ENCODE data around the gene KCNJ3.

DNA sequence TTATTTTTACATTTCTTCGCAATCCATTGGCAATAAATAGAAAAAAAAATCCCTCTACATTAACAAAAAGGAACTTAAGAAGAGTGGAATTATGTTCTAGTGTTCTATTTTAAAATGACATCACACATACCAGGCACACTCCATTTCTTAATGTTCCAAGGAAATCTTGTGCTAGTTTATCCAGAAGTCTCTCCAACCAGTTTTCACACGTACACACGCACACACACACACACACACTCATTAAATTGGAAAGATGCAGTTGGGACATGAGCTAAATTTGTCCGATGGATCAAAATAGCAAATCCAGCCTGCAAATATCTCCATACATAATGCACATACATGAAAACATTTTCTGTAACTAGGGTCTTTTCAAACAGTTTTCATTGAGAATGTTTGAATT is 78.3 kb downstream of the KCNJ3 start:
- TF ChIP-seq, protein P1, sequence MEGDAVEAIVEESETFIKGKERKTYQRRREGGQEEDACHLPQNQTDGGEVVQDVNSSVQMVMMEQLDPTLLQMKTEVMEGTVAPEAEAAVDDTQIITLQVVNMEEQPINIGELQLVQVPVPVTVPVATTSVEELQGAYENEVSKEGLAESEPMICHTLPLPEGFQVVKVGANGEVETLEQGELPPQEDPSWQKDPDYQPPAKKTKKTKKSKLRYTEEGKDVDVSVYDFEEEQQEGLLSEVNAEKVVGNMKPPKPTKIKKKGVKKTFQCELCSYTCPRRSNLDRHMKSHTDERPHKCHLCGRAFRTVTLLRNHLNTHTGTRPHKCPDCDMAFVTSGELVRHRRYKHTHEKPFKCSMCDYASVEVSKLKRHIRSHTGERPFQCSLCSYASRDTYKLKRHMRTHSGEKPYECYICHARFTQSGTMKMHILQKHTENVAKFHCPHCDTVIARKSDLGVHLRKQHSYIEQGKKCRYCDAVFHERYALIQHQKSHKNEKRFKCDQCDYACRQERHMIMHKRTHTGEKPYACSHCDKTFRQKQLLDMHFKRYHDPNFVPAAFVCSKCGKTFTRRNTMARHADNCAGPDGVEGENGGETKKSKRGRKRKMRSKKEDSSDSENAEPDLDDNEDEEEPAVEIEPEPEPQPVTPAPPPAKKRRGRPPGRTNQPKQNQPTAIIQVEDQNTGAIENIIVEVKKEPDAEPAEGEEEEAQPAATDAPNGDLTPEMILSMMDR (IDR thresholded peaks at IDR 0.05) = no peak
- no peak for TF ChIP-seq POLR2AphosphoS5 (IDR thresholded peaks at IDR 0.05; ENCODE audit: low read depth, low read length)
- TF ChIP-seq, protein P2, sequence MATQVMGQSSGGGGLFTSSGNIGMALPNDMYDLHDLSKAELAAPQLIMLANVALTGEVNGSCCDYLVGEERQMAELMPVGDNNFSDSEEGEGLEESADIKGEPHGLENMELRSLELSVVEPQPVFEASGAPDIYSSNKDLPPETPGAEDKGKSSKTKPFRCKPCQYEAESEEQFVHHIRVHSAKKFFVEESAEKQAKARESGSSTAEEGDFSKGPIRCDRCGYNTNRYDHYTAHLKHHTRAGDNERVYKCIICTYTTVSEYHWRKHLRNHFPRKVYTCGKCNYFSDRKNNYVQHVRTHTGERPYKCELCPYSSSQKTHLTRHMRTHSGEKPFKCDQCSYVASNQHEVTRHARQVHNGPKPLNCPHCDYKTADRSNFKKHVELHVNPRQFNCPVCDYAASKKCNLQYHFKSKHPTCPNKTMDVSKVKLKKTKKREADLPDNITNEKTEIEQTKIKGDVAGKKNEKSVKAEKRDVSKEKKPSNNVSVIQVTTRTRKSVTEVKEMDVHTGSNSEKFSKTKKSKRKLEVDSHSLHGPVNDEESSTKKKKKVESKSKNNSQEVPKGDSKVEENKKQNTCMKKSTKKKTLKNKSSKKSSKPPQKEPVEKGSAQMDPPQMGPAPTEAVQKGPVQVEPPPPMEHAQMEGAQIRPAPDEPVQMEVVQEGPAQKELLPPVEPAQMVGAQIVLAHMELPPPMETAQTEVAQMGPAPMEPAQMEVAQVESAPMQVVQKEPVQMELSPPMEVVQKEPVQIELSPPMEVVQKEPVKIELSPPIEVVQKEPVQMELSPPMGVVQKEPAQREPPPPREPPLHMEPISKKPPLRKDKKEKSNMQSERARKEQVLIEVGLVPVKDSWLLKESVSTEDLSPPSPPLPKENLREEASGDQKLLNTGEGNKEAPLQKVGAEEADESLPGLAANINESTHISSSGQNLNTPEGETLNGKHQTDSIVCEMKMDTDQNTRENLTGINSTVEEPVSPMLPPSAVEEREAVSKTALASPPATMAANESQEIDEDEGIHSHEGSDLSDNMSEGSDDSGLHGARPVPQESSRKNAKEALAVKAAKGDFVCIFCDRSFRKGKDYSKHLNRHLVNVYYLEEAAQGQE (IDR thresholded peaks at IDR 0.05; ENCODE audit: insufficient read depth in 1 of 2, low read depth in 2 of 2, low read length in 1 of 2) = no peak
